Thymus (tissue), 11 donors: ENCODE results near the gene MYL6B. TPM values are rescaled to one million over a fixed set of nuclear protein-coding genes. Genes with fewer than 3 reads are reported as not detected.
A peak's percentile ranks its signal among the peaks of the same experiment; 100 is the strongest.

Source experiments
- DNase-seq, 9 donors: peaks; one replicate each; pipeline ENCODE4 v3.0.0-alpha.2; 2013; ENCODE audit warnings: low spot score in 9 of 9, low read depth in 6 of 9, missing footprints in 1 of 9
- H3K27ac ChIP-seq, 2 donors: one replicate each; pipeline ENCODE4 v1.5.1; 2013; ENCODE audit warnings: control low read depth in 1 of 2, low read depth in 1 of 2, low read length in 1 of 2, mild to moderate bottlenecking in 1 of 2, moderate library complexity in 1 of 2
- H3K27me3 ChIP-seq, 2 donors: one replicate each; pipeline ENCODE4 v1.5.1; 2013; ENCODE audit warnings: low read length in 1 of 2; ENCODE audit not compliant: control insufficient read depth in 2 of 2, insufficient read depth in 1 of 2
- H3K36me3 ChIP-seq, 2 donors: one replicate each; pipeline ENCODE4 v1.5.1; 2013; ENCODE audit warnings: low read length in 1 of 2, mild to moderate bottlenecking in 1 of 2, moderate library complexity in 1 of 2; ENCODE audit not compliant: control insufficient read depth in 2 of 2, insufficient read depth in 2 of 2
- H3K4me1 ChIP-seq, 2 donors: one replicate each; pipeline ENCODE4 v1.5.1; 2013; ENCODE audit warnings: low read length in 2 of 2; ENCODE audit not compliant: control insufficient read depth in 2 of 2, insufficient read depth in 2 of 2
- H3K4me3 ChIP-seq, 2 donors: one replicate each; pipeline ENCODE4 v1.5.1; 2013; ENCODE audit warnings: low read length in 2 of 2, control low read depth in 1 of 2, mild to moderate bottlenecking in 1 of 2
- H3K9me3 ChIP-seq, 2 donors: one replicate each; pipeline ENCODE4 v1.5.1; 2013; ENCODE audit warnings: low read length in 1 of 2, mild to moderate bottlenecking in 1 of 2; ENCODE audit not compliant: control insufficient read depth in 2 of 2, insufficient read depth in 1 of 2
- WGBS: extraction: QIAGEN DNeasy Blood & Tissue Kit; methylation state at CpG from one replicate; pipeline ENCODE4 v1.1.7; 2013; 5-methylcytosine and 5-hydroxymethylcytosine counted together
- polyA plus RNA-seq: library from polyadenylated mRNA; stranded (reverse); fragments of 200-250 nt; gene quantifications from one replicate; pipeline ENCODE4 v1.2.3, GENCODE V29; 2013
- total RNA-seq: library from RNA; stranded (reverse); fragments of 120-200 nt; gene quantifications from one replicate; pipeline ENCODE4 v1.2.4, GENCODE V29; 2013
- donor health status: healthy.

MYL6B gene
- total and polyA plus RNA-seq, 2 donors = 60.9 to 101 TPM

- H3K27ac ChIP-seq = no peak overlapping the region
- H3K4me3 ChIP-seq = no peak overlapping the region
- H3K9me3 ChIP-seq = no peaks in the 10 kb centered on the region
- peak in 1 of 9 donors; percentile 41 for DNase-seq
- H3K4me1 ChIP-seq = no peaks in the 10 kb centered on the region
- H3K36me3 ChIP-seq = peaks cover 41 to 64% of the 10 kb centered on the region in 2 donors
- 91% methylated on average over 14 of the region's 14 CpGs for WGBS
- H3K27me3 ChIP-seq = no peaks in the 10 kb centered on the region
Observed at GRCh38 chr12:56206452-56207166, 54.2 kb downstream of the MYL6B start.

Other genes starting within 250 kb of the MYL6B start
- gene PYM1, start 224.7 kb upstream of the MYL6B start, total RNA-seq = 39.0 TPM
- 57.9 TPM for gene PYM1, start 224.7 kb upstream of the MYL6B start, polyA plus RNA-seq
- gene DGKA, start 221.4 kb upstream of the MYL6B start, total RNA-seq = 326 TPM
- gene DGKA, start 221.4 kb upstream of the MYL6B start, polyA plus RNA-seq = 381 TPM
- 0.28 TPM for gene PMEL, start 186.5 kb upstream of the MYL6B start, total RNA-seq
- 0.94 TPM for gene PMEL, start 186.5 kb upstream of the MYL6B start, polyA plus RNA-seq
- gene CDK2, start 185.8 kb upstream of the MYL6B start, total RNA-seq = 67.2 TPM
- gene CDK2, start 185.8 kb upstream of the MYL6B start, polyA plus RNA-seq = 22.3 TPM
- 39.7 TPM for gene RAB5B, start 178.5 kb upstream of the MYL6B start, total RNA-seq
- gene RAB5B, start 178.5 kb upstream of the MYL6B start, polyA plus RNA-seq = 63.1 TPM
- 9.4 TPM for gene SUOX, start 155.3 kb upstream of the MYL6B start, total RNA-seq
- gene SUOX, start 155.3 kb upstream of the MYL6B start, polyA plus RNA-seq = 11.6 TPM
- gene IKZF4, start 131.5 kb upstream of the MYL6B start, total RNA-seq = 1.7 TPM
- gene IKZF4, start 131.5 kb upstream of the MYL6B start, polyA plus RNA-seq = 2.7 TPM
- gene RPS26, start 110.7 kb upstream of the MYL6B start, total RNA-seq = 386 TPM
- gene RPS26, start 110.7 kb upstream of the MYL6B start, polyA plus RNA-seq = 2,654 TPM
- gene ERBB3, start 72.4 kb upstream of the MYL6B start, total RNA-seq = 1.4 TPM
- gene ERBB3, start 72.4 kb upstream of the MYL6B start, polyA plus RNA-seq = 4.3 TPM
- 170 TPM for gene PA2G4, start 48.0 kb upstream of the MYL6B start, total RNA-seq
- gene PA2G4, start 48.0 kb upstream of the MYL6B start, polyA plus RNA-seq = 67.9 TPM
- gene RPL41, start 36.0 kb upstream of the MYL6B start, total RNA-seq = 9,819 TPM
- gene RPL41, start 36.0 kb upstream of the MYL6B start, polyA plus RNA-seq = 5,569 TPM
- gene ZC3H10, start 34.3 kb upstream of the MYL6B start, total RNA-seq = 4.3 TPM
- gene ZC3H10, start 34.3 kb upstream of the MYL6B start, polyA plus RNA-seq = 3.1 TPM
- gene ESYT1, start 24.3 kb upstream of the MYL6B start, total RNA-seq = 63.4 TPM
- gene ESYT1, start 24.3 kb upstream of the MYL6B start, polyA plus RNA-seq = 39.2 TPM
- 2,051 TPM for gene MYL6, start 5.8 kb downstream of the MYL6B start, total RNA-seq
- gene MYL6, start 5.8 kb downstream of the MYL6B start, polyA plus RNA-seq = 2,137 TPM
- gene SMARCC2, start 36.9 kb downstream of the MYL6B start, total RNA-seq = 20.3 TPM
- gene SMARCC2, start 36.9 kb downstream of the MYL6B start, polyA plus RNA-seq = 25.9 TPM
- 26.8 TPM for gene RNF41, start 69.3 kb downstream of the MYL6B start, total RNA-seq
- 18.3 TPM for gene RNF41, start 69.3 kb downstream of the MYL6B start, polyA plus RNA-seq
- gene NABP2, start 71.8 kb downstream of the MYL6B start, total RNA-seq = 21.6 TPM
- gene NABP2, start 71.8 kb downstream of the MYL6B start, polyA plus RNA-seq = 16.0 TPM
- 0.24 TPM for gene SLC39A5, start 77.5 kb downstream of the MYL6B start, total RNA-seq
- 0.30 TPM for gene SLC39A5, start 77.5 kb downstream of the MYL6B start, polyA plus RNA-seq
- 2.9 TPM for gene ANKRD52, start 105.8 kb downstream of the MYL6B start, total RNA-seq
- 7.9 TPM for gene ANKRD52, start 105.8 kb downstream of the MYL6B start, polyA plus RNA-seq
- gene COQ10A, start 114.4 kb downstream of the MYL6B start, total RNA-seq = 9.4 TPM
- gene COQ10A, start 114.4 kb downstream of the MYL6B start, polyA plus RNA-seq = 24.9 TPM
- gene CS, start 147.7 kb downstream of the MYL6B start, total RNA-seq = 46.3 TPM
- 53.6 TPM for gene CS, start 147.7 kb downstream of the MYL6B start, polyA plus RNA-seq
- 92.4 TPM for gene CNPY2, start 163.4 kb downstream of the MYL6B start, total RNA-seq
- gene CNPY2, start 163.4 kb downstream of the MYL6B start, polyA plus RNA-seq = 83.1 TPM
- gene PAN2, start 181.4 kb downstream of the MYL6B start, total RNA-seq = 36.3 TPM
- gene PAN2, start 181.4 kb downstream of the MYL6B start, polyA plus RNA-seq = 71.4 TPM
- 14.4 TPM for gene IL23A, start 186.3 kb downstream of the MYL6B start, total RNA-seq
- 11.6 TPM for gene IL23A, start 186.3 kb downstream of the MYL6B start, polyA plus RNA-seq
- 73.3 TPM for gene STAT2, start 207.5 kb downstream of the MYL6B start, total RNA-seq
- 102 TPM for gene STAT2, start 207.5 kb downstream of the MYL6B start, polyA plus RNA-seq
- gene APOF, start 210.3 kb downstream of the MYL6B start, total RNA-seq = not detected
- not detected for gene APOF, start 210.3 kb downstream of the MYL6B start, polyA plus RNA-seq